HG03575 (cell line): Measurements from ENCODE around the gene VWF.
"Not testable (repeated sequence)": the region's sequence is repeated elsewhere in the genome, so short reads cannot be mapped to it uniquely, and the experiment has no call there.

Experiments used
- ATAC-seq: cut with Tn5 transposase; IDR thresholded peaks from one replicate; pipeline ENCODE4 v1.9.1; 2021; ENCODE audit not compliant: unreplicated experiment, insufficient number of reproducible peaks, low FRiP score; ENCODE audit errors: extremely low read depth

Gene VWF

DNA sequence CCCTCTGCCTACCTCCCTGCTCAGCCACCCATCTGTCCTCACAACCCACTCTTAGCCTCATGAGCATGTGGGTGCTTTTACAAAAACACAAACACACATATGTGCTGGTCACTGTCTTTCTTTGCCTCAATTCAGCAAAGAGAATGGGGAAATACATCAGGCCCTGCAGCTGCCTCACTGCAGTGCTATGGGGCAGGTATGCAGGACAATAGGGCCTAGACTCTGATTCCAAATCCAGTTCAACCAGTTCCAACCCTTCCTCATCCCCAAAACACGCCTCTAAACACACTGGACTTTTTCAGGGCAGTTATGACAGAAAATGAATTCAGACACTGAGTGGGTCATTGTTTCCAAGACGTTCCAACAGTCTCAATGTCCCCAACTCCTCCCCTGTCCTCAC is 100.4 kb downstream of the VWF start:
- not testable (repeated sequence) for ATAC-seq

DNA sequence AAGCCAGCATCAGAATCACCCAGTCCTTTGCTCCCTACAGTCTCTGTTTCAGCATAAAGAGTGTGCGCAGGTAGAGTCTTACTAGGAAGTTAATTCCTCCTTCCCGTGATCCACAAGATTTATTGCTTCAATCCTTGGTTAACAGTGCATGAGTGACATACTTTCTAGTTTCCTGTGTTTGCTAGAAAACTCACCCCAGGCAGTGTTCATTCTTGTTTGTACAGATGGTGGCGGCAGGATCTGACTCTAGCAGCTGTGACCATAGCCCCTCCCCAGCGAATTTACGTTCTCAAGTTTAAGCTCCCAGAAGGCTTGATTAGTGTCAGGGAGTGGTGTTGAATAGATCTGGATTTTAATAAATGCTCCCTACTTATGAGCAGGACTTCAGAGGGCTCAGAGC is 103.5 kb downstream of the VWF start:
- no peak for ATAC-seq

DNA sequence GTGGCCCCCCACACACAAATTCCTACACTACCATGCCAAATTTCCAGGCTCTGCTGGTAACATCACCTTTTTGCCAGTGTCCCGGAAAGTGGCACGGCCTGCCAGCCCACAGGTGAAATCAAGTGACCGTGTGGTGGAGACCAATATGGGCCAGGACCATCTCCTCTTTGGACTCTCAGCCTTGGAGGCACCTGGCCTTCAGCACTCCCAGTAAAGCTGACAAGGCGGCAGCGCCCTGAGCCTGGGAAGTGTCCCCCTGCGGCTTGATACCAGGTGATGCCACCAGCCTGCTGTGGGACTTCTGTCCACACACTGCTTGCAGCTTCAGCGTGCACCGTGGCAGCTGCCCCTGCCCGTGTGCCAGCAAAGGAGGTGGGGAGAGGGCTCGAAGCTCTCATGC is 104.0 kb downstream of the VWF start:
- not testable (repeated sequence) for ATAC-seq

GRCh38 chr12:6019256-6019655 is 105.2 kb downstream of the VWF start:
- ATAC-seq, result not testable (repeated sequence)

- no peak for ATAC-seq
Observed at GRCh38 chr12:6018265-6018664, 106.2 kb downstream of the VWF start.

DNA sequence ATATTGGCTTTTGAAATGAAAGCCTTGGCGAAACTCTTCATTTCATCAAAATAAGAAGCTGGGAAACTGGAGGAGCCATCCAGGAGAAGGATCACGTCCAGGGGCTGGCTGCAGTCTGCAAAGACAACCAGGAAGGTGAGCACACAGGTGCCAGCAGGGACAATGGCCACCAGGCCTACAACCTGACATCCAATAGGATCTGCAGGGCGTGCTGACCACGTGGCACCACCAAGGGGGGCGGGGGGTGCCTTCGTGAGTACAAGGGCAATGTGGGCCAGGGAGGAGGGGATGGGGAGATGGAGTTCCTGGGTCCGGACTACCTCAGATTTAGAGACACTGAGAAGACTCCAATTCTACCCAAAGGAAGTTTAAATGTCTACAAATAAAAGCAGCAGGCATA is 107.7 kb downstream of the VWF start:
- no peak for ATAC-seq

GRCh38 chr12:6016004-6016403 is 108.5 kb downstream of the VWF start:
- not testable (repeated sequence) for ATAC-seq

GRCh38 chr12:6015271-6015670 is 109.2 kb downstream of the VWF start:
- not testable (repeated sequence) for ATAC-seq

- ATAC-seq, result not testable (repeated sequence)
Observed at GRCh38 chr12:6010631-6011350, 113.7 kb downstream of the VWF start.

GRCh38 chr12:5997260-5997659 is 127.2 kb downstream of the VWF start:
- ATAC-seq, result no peak

DNA sequence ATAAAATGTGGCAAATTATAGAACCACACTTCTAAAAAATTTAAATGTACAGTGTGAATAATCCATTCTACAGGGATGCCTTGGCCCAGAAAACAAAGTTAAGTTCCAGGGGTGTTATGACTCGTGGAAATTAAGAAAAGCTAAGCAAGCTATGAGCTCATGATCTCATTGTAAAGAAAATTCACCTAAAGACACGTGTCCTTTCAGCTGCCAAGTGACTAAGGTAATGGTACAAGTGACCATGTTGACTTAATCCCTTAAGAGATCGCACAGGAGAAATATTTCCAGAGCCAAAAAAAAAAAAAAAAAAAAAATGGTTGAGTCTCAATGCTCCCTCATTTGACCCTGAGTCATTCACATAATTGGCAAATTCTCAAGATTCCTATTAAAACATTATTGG is 128.0 kb downstream of the VWF start:
- ATAC-seq, result no peak

- no peak for ATAC-seq
Observed at GRCh38 chr12:5989621-5990020, 134.8 kb downstream of the VWF start.

DNA sequence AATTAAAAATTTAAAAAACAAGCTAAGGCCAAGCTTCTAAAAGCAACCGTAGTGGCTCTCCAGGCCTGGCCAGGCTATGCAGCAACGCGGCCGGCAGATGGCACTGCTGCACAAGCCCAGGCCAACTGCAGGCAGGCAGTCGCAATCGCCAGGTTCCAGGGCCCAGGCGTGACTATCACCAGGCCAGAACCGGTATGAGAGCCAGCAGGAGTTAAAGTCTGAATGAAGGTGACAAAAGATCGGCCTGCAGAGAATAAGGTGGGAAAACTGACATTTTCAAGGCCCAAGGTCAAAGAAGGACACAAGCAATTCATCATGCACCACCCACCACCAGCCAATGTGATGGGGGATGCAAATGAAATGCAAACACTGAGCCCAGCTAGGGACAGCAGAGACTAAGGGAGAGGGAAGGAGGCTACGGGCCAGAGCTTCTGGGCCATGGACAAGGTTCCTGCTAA is 135.8 kb downstream of the VWF start:
- no peak for ATAC-seq

DNA sequence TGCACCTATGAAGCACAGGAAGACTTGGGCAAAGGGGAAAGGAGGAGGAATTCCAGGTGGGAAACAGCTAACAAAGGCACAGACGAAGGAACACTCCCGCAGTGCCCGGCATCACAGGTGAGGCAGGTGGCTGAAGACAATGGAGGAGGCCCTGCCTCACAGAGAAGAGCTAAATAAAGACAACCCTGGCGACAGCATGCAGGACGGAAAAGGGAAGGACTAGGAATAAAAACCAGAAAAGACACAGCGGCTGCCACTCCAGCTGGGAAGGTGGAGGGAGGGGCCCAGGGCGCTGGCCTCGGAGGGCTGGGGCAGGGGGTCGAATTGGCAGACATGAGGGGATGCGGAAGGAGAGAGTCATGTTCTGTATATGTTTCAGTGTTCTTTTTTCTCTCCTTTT is 136.4 kb downstream of the VWF start:
- no peak for ATAC-seq

DNA sequence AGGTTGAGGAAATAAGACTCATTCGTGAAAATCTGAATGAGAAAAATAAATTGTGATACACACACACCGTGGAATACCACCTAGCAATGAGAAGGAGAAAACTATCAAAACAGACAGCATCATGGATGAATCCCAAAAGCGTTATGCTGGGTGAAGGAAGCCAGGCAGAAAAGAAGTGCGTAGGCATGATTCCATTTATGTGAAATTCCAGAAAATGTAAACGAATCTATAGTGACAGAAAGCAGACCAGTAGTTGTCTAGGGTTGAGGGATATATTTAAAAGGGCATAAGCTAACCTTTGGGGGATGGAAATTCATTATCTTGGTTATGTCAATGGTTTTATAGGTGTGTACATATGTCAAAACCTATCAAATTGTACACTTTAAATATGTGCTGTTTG is 136.9 kb downstream of the VWF start:
- ATAC-seq, result no peak

- no peak for ATAC-seq
Observed at GRCh38 chr12:5985471-5985870, 139.0 kb downstream of the VWF start.

- ATAC-seq, result no peak
Observed at GRCh38 chr12:5984873-5985272, 139.6 kb downstream of the VWF start.

GRCh38 chr12:5982106-5982505 is 142.4 kb downstream of the VWF start:
- ATAC-seq, result no peak

DNA sequence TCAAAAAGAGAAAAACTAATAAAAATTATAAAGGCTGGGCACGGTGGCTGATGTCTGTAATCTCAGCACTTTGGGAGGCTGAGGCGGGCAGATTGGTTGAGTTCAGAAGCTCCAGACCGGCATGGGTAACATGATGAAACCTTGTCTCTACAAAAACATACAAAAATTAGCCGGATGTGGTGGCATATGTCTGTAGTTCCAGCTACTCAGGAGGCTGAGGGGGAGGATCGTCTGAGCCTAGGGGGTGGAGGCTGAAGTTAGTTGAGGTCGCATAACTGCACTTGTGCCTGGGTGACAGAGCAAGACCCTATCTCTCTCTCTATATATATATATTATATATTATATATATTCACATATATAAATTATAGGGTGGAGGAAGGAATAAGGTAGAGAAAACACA is 146.9 kb downstream of the VWF start:
- ATAC-seq, result no peak

- ATAC-seq, result no peak
Observed at GRCh38 chr12:5976711-5977110, 147.8 kb downstream of the VWF start.

- ATAC-seq, result no peak
Observed at GRCh38 chr12:5976196-5976595, 148.3 kb downstream of the VWF start.
